AG04450 (cell line): ENCODE data around the gene PTGR2. TPM values are rescaled to one million over a fixed set of nuclear protein-coding genes. Genes with fewer than 3 reads are reported as not detected.

ENCODE experiments used
- CTCF ChIA-PET: fragments of 300-600, 350-600 bp; formaldehyde crosslinking; extraction: SDS; loops from one replicate; lab custom pipeline; 2022; ENCODE audit warnings: antibody characterized with exemption, inconsistent platforms; lab: Charles Lee
- POLR2A ChIA-PET: fragments of 350-600 bp; formaldehyde crosslinking; extraction: SDS; loops from one replicate; lab custom pipeline; 2021; ENCODE audit warnings: antibody characterized with exemption, inconsistent platforms; lab: Yijun Ruan, JAX
- DNase-seq: peaks from one replicate; pipeline ENCODE4 v3.0.0-alpha.2; 2011; ENCODE audit warnings: low read depth, low spot score
- H3K27ac ChIP-seq: one replicate; pipeline ENCODE4 v1.5.1; 2012; ENCODE audit warnings: low read depth, low read length, control low read depth
- H3K27me3 ChIP-seq: one replicate; pipeline ENCODE4 v1.6.0; 2012; ENCODE audit warnings: low read length; ENCODE audit not compliant: control insufficient read depth, insufficient read depth
- H3K4me3 ChIP-seq: 2 replicates; pipeline ENCODE4 v1.5.1; 2011; ENCODE audit warnings: mild to moderate bottlenecking, low read depth, low read length, control low read depth
- H3K9me3 ChIP-seq: 2 replicates; pipeline ENCODE4 v1.5.1; 2012; ENCODE audit warnings: low read length; ENCODE audit not compliant: control insufficient read depth, insufficient read depth
- polyA plus RNA-seq: library from polyadenylated mRNA; depleted of rRNA; stranded (reverse); fragments of >200 nt; gene quantifications from 2 replicates; pipeline ENCODE4 v1.2.3, GENCODE V29; 2011
- TF ChIP-seq, protein P1 (sequence below): IDR thresholded peaks from 2 replicates; pipeline ENCODE4 v1.5.1; 2011; ENCODE audit warnings: low read depth, low read length, control low read depth, inconsistent platforms

The PTGR2 gene
- polyA plus RNA-seq, 1 experiment: 6.9 TPM

DNA sequence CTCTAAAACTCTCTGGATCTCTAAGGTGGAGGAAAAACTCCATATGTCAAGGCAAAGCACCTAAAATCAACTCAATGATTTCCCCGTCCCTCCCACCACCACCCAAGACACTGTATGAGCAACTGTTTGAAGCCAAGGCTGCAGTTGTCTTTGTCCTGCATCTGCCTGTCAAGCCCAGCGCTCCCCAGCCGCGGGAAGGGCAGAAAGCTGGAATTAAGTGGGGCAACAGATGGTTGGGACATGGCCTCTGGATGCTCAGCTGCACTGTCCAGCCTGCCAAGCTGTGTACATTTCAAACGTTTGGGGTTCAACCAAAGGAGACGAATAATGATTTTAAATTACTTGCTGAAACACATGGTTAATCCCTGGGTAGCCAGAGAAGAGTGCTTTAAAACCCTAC is 42.2 kb upstream of the PTGR2 start:
- no peaks in the 10 kb centered on the region for H3K27me3 ChIP-seq
- H3K9me3 ChIP-seq: no peaks in the 10 kb centered on the region
- H3K4me3 ChIP-seq: no peak overlapping the region
- CTCF ChIA-PET: interaction anchor here (1.1 kb wide), 1 partner anchor 14 kb away, joined by 3 read pairs; no protein-coding TSS in a partner anchor
- H3K27ac ChIP-seq: no peak overlapping the region
- TF ChIP-seq, protein P1, sequence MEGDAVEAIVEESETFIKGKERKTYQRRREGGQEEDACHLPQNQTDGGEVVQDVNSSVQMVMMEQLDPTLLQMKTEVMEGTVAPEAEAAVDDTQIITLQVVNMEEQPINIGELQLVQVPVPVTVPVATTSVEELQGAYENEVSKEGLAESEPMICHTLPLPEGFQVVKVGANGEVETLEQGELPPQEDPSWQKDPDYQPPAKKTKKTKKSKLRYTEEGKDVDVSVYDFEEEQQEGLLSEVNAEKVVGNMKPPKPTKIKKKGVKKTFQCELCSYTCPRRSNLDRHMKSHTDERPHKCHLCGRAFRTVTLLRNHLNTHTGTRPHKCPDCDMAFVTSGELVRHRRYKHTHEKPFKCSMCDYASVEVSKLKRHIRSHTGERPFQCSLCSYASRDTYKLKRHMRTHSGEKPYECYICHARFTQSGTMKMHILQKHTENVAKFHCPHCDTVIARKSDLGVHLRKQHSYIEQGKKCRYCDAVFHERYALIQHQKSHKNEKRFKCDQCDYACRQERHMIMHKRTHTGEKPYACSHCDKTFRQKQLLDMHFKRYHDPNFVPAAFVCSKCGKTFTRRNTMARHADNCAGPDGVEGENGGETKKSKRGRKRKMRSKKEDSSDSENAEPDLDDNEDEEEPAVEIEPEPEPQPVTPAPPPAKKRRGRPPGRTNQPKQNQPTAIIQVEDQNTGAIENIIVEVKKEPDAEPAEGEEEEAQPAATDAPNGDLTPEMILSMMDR: no peak
- no peak for DNase-seq
- POLR2A ChIA-PET: no interaction called here

DNA sequence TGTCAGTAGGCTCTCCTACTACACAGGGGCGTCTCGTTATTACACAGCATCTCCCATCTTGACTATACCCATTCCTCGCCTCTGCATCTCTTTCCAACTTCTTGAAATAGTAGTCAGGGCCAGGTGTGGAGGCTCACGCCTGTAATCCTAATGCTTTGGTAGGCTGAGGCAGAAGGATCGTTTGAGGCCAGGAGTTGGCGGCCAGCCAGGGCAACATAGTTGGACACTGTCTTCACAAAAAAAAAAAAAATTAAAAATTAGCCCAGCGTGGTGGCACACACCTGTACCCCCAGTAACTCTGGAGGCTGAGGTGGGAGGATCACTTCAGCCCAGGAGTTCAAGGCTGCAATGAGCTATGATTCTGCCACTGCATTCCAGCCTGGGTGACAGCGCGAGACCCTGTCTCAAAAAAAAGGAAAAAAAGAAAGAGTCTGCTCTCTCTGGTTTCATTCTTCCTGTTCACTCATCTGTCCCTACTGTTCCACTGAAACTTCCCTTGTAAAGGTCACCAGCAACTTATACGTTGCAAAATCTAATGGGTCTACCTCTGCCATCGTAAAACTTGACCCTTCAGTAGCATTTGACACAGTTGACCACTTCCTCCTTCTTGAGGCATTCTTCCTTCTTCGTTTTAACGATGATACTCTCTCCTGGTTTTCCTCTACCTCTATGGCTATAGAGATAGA is 41.0 kb upstream of the PTGR2 start:
- no peak for DNase-seq
- CTCF ChIA-PET: no interaction called here
- Histone ChIP-seq H3K4me3 (no peak overlapping the region), H3K27ac (no peak overlapping the region), H3K9me3 (no peaks in the 10 kb centered on the region), H3K27me3 (no peaks in the 10 kb centered on the region)
- TF ChIP-seq, protein P1: no peak
- POLR2A ChIA-PET: no interaction called here

DNA sequence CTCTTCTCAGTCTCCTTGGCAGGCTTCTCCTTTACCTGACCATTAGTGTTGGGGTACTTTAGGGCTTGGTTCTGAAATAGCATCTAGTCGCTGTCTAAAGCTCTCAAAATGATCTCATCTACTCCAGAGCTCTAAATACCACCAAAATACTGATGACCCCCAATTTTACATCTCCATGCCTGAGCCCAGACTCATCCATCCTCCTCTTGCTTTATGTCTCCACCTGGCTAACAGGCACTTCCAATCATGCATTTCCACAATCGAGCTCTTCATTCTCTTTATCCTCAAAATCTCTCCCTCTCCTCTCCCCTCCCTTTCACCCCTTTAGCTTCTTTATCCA is 40.5 kb upstream of the PTGR2 start:
- no peak overlapping the region for H3K4me3 ChIP-seq
- no peak for DNase-seq
- CTCF ChIA-PET: no interaction called here
- no peaks in the 10 kb centered on the region for H3K9me3 ChIP-seq
- TF ChIP-seq, protein P1: no peak
- POLR2A ChIA-PET: no interaction called here
- H3K27ac ChIP-seq: no peak overlapping the region
- H3K27me3 ChIP-seq: no peaks in the 10 kb centered on the region

DNA sequence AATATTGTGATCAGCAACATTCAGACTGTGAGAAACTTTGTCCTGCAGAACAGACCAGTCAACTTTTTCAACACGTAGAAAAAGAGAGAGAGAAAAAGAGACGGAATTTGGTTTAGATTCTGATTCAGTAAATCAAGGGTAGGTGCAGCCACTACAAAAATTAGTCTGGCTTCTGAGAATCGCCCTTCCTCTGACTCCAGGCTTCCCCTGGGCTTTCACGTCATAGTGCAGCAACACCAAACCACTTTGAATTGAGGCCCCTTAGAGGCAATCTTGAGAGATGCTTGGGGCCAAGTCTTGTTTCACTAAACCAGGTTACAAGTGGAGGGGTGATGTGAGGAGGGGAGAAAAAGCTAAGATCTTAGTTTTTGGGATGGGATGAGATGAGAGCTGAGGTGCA is 37.5 kb upstream of the PTGR2 start:
- TF ChIP-seq, protein P1: no peak
- POLR2A ChIA-PET: interaction anchor here (0.7 kb wide), 1 partner anchor 1176 kb away, joined by 6 read pairs; no protein-coding TSS in a partner anchor
- Histone ChIP-seq H3K27ac (no peak overlapping the region), H3K4me3 (no peak overlapping the region), H3K27me3 (no peaks in the 10 kb centered on the region), H3K9me3 (no peaks in the 10 kb centered on the region)
- DNase-seq: no peak
- CTCF ChIA-PET: no interaction called here

DNA sequence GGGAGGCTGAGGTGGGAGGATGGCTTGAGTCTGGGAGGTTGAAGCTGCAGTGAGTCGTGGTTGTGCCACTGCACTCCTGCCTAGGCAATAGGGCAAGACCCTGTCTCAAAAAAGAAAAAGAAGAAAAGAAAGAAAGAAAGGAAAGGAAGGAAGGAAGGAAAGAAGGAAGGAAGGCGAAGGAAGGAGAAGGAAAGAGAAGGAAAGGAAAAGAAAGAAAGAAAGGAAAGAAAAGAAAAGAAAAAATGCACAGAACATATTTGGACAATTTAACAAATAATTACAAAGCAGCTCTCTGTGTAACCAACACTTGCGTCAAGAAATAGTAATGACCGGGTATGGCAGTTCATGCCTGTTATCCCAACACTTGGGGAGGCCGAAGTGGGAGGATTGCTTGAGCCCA is 35.8 kb upstream of the PTGR2 start:
- POLR2A ChIA-PET: no interaction called here
- H3K27me3 ChIP-seq: no peaks in the 10 kb centered on the region
- DNase-seq: no peak
- TF ChIP-seq, protein P1: no peak
- no peaks in the 10 kb centered on the region for H3K9me3 ChIP-seq
- H3K27ac ChIP-seq: no peak overlapping the region
- CTCF ChIA-PET: interaction anchor here (0.9 kb wide), 1 partner anchor 29 kb away, joined by 3 read pairs; no protein-coding TSS in a partner anchor
- no peak overlapping the region for H3K4me3 ChIP-seq
